Chondrocyte (in vitro differentiated cells): Measurements from ENCODE around the gene CMIP. TPM values are rescaled to one million over a fixed set of nuclear protein-coding genes. Genes with fewer than 3 reads are reported as not detected.

Source experiments
- DNase-seq: peaks from one replicate; pipeline ENCODE4 v3.0.0; 2021; ENCODE audit warnings: mixed read lengths, low spot score
- H3K27ac Mint-ChIP-seq: one replicate; pipeline ENCODE4 v1.8.0; 2021; ENCODE audit warnings: mild to moderate bottlenecking, moderate library complexity, mixed read lengths; ENCODE audit not compliant: unreplicated experiment
- H3K27me3 Mint-ChIP-seq: 2 replicates; pipeline ENCODE4 v1.8.0; 2021; ENCODE audit warnings: low read depth, mixed read lengths
- H3K36me3 Mint-ChIP-seq: 2 replicates; pipeline ENCODE4 v1.8.0; 2021; ENCODE audit warnings: low read depth, mixed read lengths
- H3K4me1 Mint-ChIP-seq: 2 replicates; pipeline ENCODE4 v1.8.0; 2021; ENCODE audit warnings: low read depth, mild to moderate bottlenecking, mixed read lengths
- H3K4me3 Mint-ChIP-seq: one replicate; pipeline ENCODE4 v1.8.0; 2021; ENCODE audit warnings: mild to moderate bottlenecking, moderate library complexity, mixed read lengths; ENCODE audit not compliant: unreplicated experiment
- H3K9me3 Mint-ChIP-seq: 2 replicates; pipeline ENCODE4 v1.8.0; 2021; ENCODE audit warnings: low read depth, mixed read lengths
- total RNA-seq: library from RNA; stranded (reverse); gene quantifications from 3 replicates; pipeline ENCODE4 v1.2.1, GENCODE V29; 2021
- TF ChIP-seq, protein P1 (sequence below): fragments of 200-600 bp; sonication (generic); IDR thresholded peaks from 2 replicates; pipeline ENCODE4 v1.5.0; 2021; ENCODE audit warnings: antibody characterized with exemption, mild to moderate bottlenecking, moderate library complexity

Gene CMIP
- total RNA-seq, 1 donor from 2014 or later = 62.9 TPM

GRCh38 chr16:81546781-81547180 is 102.2 kb downstream of the CMIP start:
- H3K36me3 Mint-ChIP-seq = no peaks in the 10 kb centered on the region

DNA sequence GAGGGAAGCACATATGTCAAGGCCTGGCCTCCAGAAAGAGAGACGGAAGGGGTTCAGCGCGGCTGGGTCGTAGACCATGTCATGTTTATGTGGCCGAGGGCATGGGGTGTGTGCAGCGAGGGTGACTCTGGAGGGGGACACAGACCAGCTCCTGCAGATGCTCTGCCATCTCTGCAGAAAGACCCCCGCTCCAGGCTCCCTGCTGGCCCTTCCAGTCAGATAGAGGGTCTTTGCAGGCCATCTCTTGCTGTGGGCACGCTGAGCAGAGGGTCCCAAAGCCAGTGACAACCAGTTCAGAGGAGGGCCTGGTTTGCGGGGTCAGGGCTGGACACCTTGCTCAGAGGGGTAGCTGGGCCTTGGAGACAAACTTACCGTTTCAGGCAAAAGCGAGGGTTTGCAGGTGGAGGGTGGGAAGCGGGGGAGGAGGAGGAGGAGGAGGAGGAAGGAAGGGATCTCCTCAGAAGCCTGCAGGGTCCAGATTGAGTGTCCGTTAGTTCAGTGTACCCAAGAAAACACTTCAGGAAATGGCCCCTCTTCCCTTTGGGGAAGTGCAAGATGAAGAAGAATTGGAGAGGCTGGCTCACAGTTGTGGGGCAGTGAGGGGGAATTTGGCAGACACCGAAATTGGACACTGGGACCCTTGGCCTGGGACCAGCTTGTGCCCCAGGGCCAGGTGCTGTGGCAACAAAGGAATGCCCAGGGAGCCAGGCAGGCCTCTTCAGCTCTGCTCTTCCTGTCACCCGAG is 102.8 kb downstream of the CMIP start:
- H3K4me1 Mint-ChIP-seq = peaks cover 45% of the 10 kb centered on the region
- H3K4me3 Mint-ChIP-seq = no peak overlapping the region

More at GRCh38 chr16:81546781-81547180, 102.2 kb downstream of the CMIP start:
- peak overlapping the region; percentile 3 for H3K27ac Mint-ChIP-seq
- H3K9me3 Mint-ChIP-seq = no peaks in the 10 kb centered on the region
- H3K4me1 Mint-ChIP-seq = peaks cover 45% of the 10 kb centered on the region
- no peak overlapping the region for H3K4me3 Mint-ChIP-seq
- no peaks in the 10 kb centered on the region for H3K27me3 Mint-ChIP-seq
- TF ChIP-seq, protein P1, sequence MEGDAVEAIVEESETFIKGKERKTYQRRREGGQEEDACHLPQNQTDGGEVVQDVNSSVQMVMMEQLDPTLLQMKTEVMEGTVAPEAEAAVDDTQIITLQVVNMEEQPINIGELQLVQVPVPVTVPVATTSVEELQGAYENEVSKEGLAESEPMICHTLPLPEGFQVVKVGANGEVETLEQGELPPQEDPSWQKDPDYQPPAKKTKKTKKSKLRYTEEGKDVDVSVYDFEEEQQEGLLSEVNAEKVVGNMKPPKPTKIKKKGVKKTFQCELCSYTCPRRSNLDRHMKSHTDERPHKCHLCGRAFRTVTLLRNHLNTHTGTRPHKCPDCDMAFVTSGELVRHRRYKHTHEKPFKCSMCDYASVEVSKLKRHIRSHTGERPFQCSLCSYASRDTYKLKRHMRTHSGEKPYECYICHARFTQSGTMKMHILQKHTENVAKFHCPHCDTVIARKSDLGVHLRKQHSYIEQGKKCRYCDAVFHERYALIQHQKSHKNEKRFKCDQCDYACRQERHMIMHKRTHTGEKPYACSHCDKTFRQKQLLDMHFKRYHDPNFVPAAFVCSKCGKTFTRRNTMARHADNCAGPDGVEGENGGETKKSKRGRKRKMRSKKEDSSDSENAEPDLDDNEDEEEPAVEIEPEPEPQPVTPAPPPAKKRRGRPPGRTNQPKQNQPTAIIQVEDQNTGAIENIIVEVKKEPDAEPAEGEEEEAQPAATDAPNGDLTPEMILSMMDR = no peak
- peak; percentile 55 for DNase-seq

GRCh38 chr16:81547939-81548216 is 103.3 kb downstream of the CMIP start:
- peaks cover 45% of the 10 kb centered on the region for H3K4me1 Mint-ChIP-seq
- TF ChIP-seq, protein P1 = no peak
- no peak overlapping the region for H3K27ac Mint-ChIP-seq
- H3K27me3 Mint-ChIP-seq = no peaks in the 10 kb centered on the region
- H3K9me3 Mint-ChIP-seq = no peaks in the 10 kb centered on the region
- no peak for DNase-seq
- H3K4me3 Mint-ChIP-seq = no peak overlapping the region
- H3K36me3 Mint-ChIP-seq = no peaks in the 10 kb centered on the region

More for the DNA sequence above, 102.8 kb downstream of the CMIP start:
- Mint-ChIP-seq H3K27ac (peak overlapping the region; percentile 3), H3K9me3 (no peaks in the 10 kb centered on the region), H3K36me3 (no peaks in the 10 kb centered on the region), H3K27me3 (no peaks in the 10 kb centered on the region)
- DNase-seq = peak; percentile 69
- TF ChIP-seq, protein P1 = no peak

DNA sequence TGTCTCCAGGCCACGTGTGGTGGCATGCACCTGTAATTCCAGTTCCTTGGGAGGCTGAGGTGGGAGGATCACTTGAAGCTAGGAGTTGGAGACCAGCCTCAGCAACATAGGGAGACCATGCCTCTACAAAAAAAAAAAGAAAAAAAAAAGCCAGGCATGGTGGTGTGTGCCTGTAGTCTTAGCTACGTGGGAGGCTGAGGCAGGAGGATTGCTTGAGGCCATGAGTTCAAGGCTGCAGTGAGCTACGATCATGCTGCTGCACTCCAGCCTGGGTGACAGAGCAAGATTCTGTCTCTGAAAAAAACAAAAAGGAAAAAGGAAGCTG is 103.9 kb downstream of the CMIP start:
- DNase-seq = no peak
- Mint-ChIP-seq H3K36me3 (no peaks in the 10 kb centered on the region), H3K27me3 (no peaks in the 10 kb centered on the region), H3K4me3 (no peak overlapping the region), H3K27ac (no peak overlapping the region), H3K4me1 (peaks cover 45% of the 10 kb centered on the region), H3K9me3 (no peaks in the 10 kb centered on the region)
- TF ChIP-seq, protein P1 = no peak

- H3K4me1 Mint-ChIP-seq = peaks cover 43% of the 10 kb centered on the region
- no peaks in the 10 kb centered on the region for H3K9me3 Mint-ChIP-seq
- no peak overlapping the region for H3K27ac Mint-ChIP-seq
- no peaks in the 10 kb centered on the region for H3K36me3 Mint-ChIP-seq
- TF ChIP-seq, protein P1 = no peak
- no peak overlapping the region for H3K4me3 Mint-ChIP-seq
- no peak for DNase-seq
- no peaks in the 10 kb centered on the region for H3K27me3 Mint-ChIP-seq
Measured at GRCh38 chr16:81548876-81549546, 104.4 kb downstream of the CMIP start.
